Stimulated activated CD4-positive, alpha-beta T cell treated with anti-CD3 and anti-CD28 coated beads, Interleukin-4, amount 100 ng/mL, for 1 hour (primary cell): ENCODE data around the gene IRX3.
"Not testable (repeated sequence)": the region's sequence is repeated elsewhere in the genome, so short reads cannot be mapped to it uniquely, and the experiment has no call there.

Experiments
- DNase-seq: peaks from one replicate; pipeline ENCODE4 v3.0.0-alpha.2; 2020

Gene IRX3

GRCh38 chr16:54273566-54273965, 13.0 kb downstream of the IRX3 start:
- no peak for DNase-seq

GRCh38 chr16:54270711-54271110, 15.9 kb downstream of the IRX3 start:
- DNase-seq: no peak

GRCh38 chr16:54269461-54269860, 17.1 kb downstream of the IRX3 start:
- DNase-seq: no peak

GRCh38 chr16:54268766-54269165, 17.8 kb downstream of the IRX3 start:
- no peak for DNase-seq

GRCh38 chr16:54268340-54268739, 18.2 kb downstream of the IRX3 start:
- no peak for DNase-seq

GRCh38 chr16:54266363-54266955, 20.1 kb downstream of the IRX3 start:
- DNase-seq: no peak

- DNase-seq: no peak
These were observed 20.9 kb downstream of the IRX3 start for GRCh38 chr16:54265575-54266107.

GRCh38 chr16:54253118-54253517, 33.5 kb downstream of the IRX3 start:
- DNase-seq: no peak

GRCh38 chr16:54248863-54249710, 37.5 kb downstream of the IRX3 start:
- no peak for DNase-seq

- DNase-seq: not testable (repeated sequence)
These were observed 38.9 kb downstream of the IRX3 start for GRCh38 chr16:54247705-54248104.

GRCh38 chr16:54246454-54246821, 40.1 kb downstream of the IRX3 start:
- DNase-seq: no peak

GRCh38 chr16:54245788-54246453, 40.7 kb downstream of the IRX3 start:
- no peak for DNase-seq

GRCh38 chr16:54244061-54244886, 42.3 kb downstream of the IRX3 start:
- DNase-seq: no peak

- DNase-seq: no peak
These were observed 43.4 kb downstream of the IRX3 start for GRCh38 chr16:54243202-54243601.

GRCh38 chr16:54242199-54242598, 44.4 kb downstream of the IRX3 start:
- no peak for DNase-seq

- no peak for DNase-seq
These were observed 45.1 kb downstream of the IRX3 start for GRCh38 chr16:54241525-54241924.

GRCh38 chr16:54240271-54241129, 46.1 kb downstream of the IRX3 start:
- DNase-seq: no peak

- DNase-seq: no peak
These were observed 47.1 kb downstream of the IRX3 start for GRCh38 chr16:54239456-54239855.

GRCh38 chr16:54236773-54237172, 49.8 kb downstream of the IRX3 start:
- no peak for DNase-seq

GRCh38 chr16:54233615-54234014, 53.0 kb downstream of the IRX3 start:
- DNase-seq: no peak
